Measurements from ENCODE around the gene SIRPB2. TPM values are rescaled to one million over a fixed set of nuclear protein-coding genes. Genes with fewer than 3 reads are reported as not detected.
A peak's percentile ranks its signal among the peaks of the same experiment; 100 is the strongest.

SIRPB2 gene
- total and polyA plus RNA-seq, 4 donors, result 0.99 to 4.4 (median 2.2) TPM

DNA sequence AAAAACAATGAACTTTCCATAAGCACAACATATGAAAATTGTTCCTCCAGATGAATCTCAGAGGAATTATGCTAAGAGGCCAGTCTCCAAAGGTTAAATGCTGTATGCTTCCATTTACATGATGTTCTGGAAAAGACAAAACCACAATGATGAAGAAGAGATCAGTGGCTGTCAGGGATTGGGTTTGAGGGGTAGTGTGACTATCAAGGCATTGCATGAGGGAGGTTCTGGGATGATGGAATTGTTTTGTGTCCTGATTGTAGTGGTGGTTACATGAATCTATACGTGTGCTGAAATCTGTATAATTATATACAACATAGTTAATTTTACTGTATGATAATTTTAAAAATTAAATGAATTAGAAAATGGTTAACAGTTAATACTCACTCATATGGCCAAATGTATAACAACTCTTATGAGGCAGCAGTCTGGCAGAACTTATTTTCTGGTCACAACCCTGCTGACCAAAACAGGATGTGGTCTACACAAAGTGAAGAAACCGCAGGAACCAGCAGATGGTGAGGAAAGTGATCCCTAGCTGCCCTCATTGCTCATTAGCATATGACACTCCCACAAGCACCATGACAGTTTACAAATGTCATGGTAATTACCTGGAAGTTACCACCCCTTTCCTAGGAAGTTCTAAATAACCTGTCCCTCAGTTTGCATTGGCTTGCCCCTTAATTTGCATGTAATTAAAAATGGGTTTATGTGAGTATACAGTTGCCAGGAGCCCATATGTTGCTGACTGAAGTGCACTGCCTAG, 56.5 kb downstream of the SIRPB2 start:
- H3K36me3 ChIP-seq (ENCODE audit: control insufficient read depth in 4 of 4, insufficient read depth in 3 of 4, low read depth in 1 of 4, low read length in 3 of 4), result no peaks in the 10 kb centered on the region
- no peaks in the 10 kb centered on the region for H3K27me3 ChIP-seq (ENCODE audit: control insufficient read depth in 4 of 4, insufficient read depth in 4 of 4, low read length in 3 of 4)
- TF ChIP-seq, protein P1, sequence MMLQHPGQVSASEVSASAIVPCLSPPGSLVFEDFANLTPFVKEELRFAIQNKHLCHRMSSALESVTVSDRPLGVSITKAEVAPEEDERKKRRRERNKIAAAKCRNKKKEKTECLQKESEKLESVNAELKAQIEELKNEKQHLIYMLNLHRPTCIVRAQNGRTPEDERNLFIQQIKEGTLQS (IDR thresholded peaks at IDR 0.05), result no peak
- TF ChIP-seq, protein P2, sequence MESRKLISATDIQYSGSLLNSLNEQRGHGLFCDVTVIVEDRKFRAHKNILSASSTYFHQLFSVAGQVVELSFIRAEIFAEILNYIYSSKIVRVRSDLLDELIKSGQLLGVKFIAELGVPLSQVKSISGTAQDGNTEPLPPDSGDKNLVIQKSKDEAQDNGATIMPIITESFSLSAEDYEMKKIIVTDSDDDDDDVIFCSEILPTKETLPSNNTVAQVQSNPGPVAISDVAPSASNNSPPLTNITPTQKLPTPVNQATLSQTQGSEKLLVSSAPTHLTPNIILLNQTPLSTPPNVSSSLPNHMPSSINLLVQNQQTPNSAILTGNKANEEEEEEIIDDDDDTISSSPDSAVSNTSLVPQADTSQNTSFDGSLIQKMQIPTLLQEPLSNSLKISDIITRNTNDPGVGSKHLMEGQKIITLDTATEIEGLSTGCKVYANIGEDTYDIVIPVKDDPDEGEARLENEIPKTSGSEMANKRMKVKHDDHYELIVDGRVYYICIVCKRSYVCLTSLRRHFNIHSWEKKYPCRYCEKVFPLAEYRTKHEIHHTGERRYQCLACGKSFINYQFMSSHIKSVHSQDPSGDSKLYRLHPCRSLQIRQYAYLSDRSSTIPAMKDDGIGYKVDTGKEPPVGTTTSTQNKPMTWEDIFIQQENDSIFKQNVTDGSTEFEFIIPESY (IDR thresholded peaks at IDR 0.05), result no peak
- TF ChIP-seq YY1 (IDR thresholded peaks at IDR 0.05) (peak; percentile 59), TAF1 (conservative IDR thresholded peaks at IDR 0.05) (no peak), GABPA (IDR thresholded peaks at IDR 0.05 in 1 of 2, conservative IDR thresholded peaks at IDR 0.05 in 1 of 2) (no peak), SP1 (IDR thresholded peaks at IDR 0.05) (no peak), RAD21 (IDR thresholded peaks at IDR 0.05) (no peak), RXRA (IDR thresholded peaks at IDR 0.05) (no peak), HNF4G (IDR thresholded peaks at IDR 0.05) (no peak), HNF4A (conservative IDR thresholded peaks at IDR 0.05) (no peak), NR2F2 (IDR thresholded peaks at IDR 0.05) (no peak), FOXA2 (IDR thresholded peaks at IDR 0.05) (no peak), EGR1 (IDR thresholded peaks at IDR 0.05; ENCODE audit: low read depth in 2 of 2) (no peak), FOXA1 (IDR thresholded peaks at IDR 0.05) (no peak)
- TF ChIP-seq, protein P3, sequence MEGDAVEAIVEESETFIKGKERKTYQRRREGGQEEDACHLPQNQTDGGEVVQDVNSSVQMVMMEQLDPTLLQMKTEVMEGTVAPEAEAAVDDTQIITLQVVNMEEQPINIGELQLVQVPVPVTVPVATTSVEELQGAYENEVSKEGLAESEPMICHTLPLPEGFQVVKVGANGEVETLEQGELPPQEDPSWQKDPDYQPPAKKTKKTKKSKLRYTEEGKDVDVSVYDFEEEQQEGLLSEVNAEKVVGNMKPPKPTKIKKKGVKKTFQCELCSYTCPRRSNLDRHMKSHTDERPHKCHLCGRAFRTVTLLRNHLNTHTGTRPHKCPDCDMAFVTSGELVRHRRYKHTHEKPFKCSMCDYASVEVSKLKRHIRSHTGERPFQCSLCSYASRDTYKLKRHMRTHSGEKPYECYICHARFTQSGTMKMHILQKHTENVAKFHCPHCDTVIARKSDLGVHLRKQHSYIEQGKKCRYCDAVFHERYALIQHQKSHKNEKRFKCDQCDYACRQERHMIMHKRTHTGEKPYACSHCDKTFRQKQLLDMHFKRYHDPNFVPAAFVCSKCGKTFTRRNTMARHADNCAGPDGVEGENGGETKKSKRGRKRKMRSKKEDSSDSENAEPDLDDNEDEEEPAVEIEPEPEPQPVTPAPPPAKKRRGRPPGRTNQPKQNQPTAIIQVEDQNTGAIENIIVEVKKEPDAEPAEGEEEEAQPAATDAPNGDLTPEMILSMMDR (IDR thresholded peaks at IDR 0.05; ENCODE audit: low read depth, low read length, missing input control), result no peak
- TF ChIP-seq, protein P4, sequence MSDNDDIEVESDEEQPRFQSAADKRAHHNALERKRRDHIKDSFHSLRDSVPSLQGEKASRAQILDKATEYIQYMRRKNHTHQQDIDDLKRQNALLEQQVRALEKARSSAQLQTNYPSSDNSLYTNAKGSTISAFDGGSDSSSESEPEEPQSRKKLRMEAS (IDR thresholded peaks at IDR 0.05), result peak; percentile 9
- TF ChIP-seq, protein P5, sequence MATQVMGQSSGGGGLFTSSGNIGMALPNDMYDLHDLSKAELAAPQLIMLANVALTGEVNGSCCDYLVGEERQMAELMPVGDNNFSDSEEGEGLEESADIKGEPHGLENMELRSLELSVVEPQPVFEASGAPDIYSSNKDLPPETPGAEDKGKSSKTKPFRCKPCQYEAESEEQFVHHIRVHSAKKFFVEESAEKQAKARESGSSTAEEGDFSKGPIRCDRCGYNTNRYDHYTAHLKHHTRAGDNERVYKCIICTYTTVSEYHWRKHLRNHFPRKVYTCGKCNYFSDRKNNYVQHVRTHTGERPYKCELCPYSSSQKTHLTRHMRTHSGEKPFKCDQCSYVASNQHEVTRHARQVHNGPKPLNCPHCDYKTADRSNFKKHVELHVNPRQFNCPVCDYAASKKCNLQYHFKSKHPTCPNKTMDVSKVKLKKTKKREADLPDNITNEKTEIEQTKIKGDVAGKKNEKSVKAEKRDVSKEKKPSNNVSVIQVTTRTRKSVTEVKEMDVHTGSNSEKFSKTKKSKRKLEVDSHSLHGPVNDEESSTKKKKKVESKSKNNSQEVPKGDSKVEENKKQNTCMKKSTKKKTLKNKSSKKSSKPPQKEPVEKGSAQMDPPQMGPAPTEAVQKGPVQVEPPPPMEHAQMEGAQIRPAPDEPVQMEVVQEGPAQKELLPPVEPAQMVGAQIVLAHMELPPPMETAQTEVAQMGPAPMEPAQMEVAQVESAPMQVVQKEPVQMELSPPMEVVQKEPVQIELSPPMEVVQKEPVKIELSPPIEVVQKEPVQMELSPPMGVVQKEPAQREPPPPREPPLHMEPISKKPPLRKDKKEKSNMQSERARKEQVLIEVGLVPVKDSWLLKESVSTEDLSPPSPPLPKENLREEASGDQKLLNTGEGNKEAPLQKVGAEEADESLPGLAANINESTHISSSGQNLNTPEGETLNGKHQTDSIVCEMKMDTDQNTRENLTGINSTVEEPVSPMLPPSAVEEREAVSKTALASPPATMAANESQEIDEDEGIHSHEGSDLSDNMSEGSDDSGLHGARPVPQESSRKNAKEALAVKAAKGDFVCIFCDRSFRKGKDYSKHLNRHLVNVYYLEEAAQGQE (IDR thresholded peaks at IDR 0.05), result no peak
- no peak overlapping the region for H3K27ac ChIP-seq (ENCODE audit: low read depth in 1 of 2, low read length in 2 of 2)
- no peaks in the 10 kb centered on the region for H3K4me1 ChIP-seq (ENCODE audit: control insufficient read depth in 4 of 4, insufficient read depth in 4 of 4, low read length in 3 of 4)
- no peak overlapping the region for H3K4me3 ChIP-seq (ENCODE audit: low read depth in 1 of 3, low read length in 3 of 3)
- H3K9me3 ChIP-seq (ENCODE audit: control insufficient read depth in 4 of 4, low read length in 3 of 4), result no peaks in the 10 kb centered on the region
- no peak overlapping the region for H3K9ac ChIP-seq (ENCODE audit: low read depth in 1 of 2, low read length in 2 of 2)
- 73% methylated on average over 2 of the region's 2 CpGs for WGBS
- DNase-seq (ENCODE audit: low spot score), result peak; percentile 34
